Smooth muscle cell (in vitro differentiated cells): Measurements from ENCODE around the gene PCSK6. TPM values are rescaled to one million over a fixed set of nuclear protein-coding genes. Genes with fewer than 3 reads are reported as not detected.

Experiments
- DNase-seq: peaks from one replicate; lab custom pipeline; 2025; ENCODE audit not compliant: unreplicated experiment; lab: John Stamatoyannopoulos, UW
- H2AFZ ChIP-seq: fragments of 200-600 bp; sonication (generic); 2 replicates; pipeline ENCODE4 v1.6.0; 2016; ENCODE audit warnings: antibody characterized with exemption, low read depth, mild to moderate bottlenecking
- H3F3A ChIP-seq: fragments of 200-600 bp; sonication (generic); 2 replicates; pipeline ENCODE4 v1.6.0; 2017; ENCODE audit warnings: antibody characterized with exemption, low read depth
- H3K27ac ChIP-seq: fragments of 200-600 bp; sonication (generic); 2 replicates; pipeline ENCODE4 v1.5.1; 2016; ENCODE audit warnings: low read depth, mild to moderate bottlenecking
- H3K27me3 ChIP-seq: fragments of 200-600 bp; sonication (generic); 2 replicates; pipeline ENCODE4 v1.6.1; 2016; ENCODE audit warnings: low read depth, mild to moderate bottlenecking
- H3K36me3 ChIP-seq: fragments of 200-600 bp; sonication (generic); 2 replicates; pipeline ENCODE4 v1.5.1; 2016; ENCODE audit warnings: low read depth
- H3K4me1 ChIP-seq: fragments of 200-600 bp; sonication (generic); 2 replicates; pipeline ENCODE4 v1.5.1; 2016; ENCODE audit warnings: low read depth
- H3K4me2 ChIP-seq: fragments of 200-600 bp; sonication (generic); 2 replicates; pipeline ENCODE4 v1.6.0; 2016; ENCODE audit warnings: mild to moderate bottlenecking
- H3K4me3 ChIP-seq: fragments of 200-600 bp; sonication (generic); 2 replicates; pipeline ENCODE4 v1.5.1; 2016; ENCODE audit warnings: mild to moderate bottlenecking
- H3K79me2 ChIP-seq: fragments of 200-600 bp; sonication (generic); 2 replicates; pipeline ENCODE4 v1.6.0; 2016; ENCODE audit warnings: low read depth, mild to moderate bottlenecking
- H3K9ac ChIP-seq: fragments of 200-600 bp; sonication (generic); 2 replicates; pipeline ENCODE4 v1.6.0; 2016; ENCODE audit warnings: low read depth
- H3K9me3 ChIP-seq: fragments of 200-600 bp; sonication (generic); replicated peaks from 2 replicates; pipeline ENCODE4 v1.5.1; 2016; ENCODE audit warnings: low read depth
- H4K20me1 ChIP-seq: fragments of 200-600 bp; sonication (generic); 2 replicates; pipeline ENCODE4 v1.6.0; 2016; ENCODE audit warnings: low read depth
- WGBS: methylation state at CpG from one replicate; pipeline ENCODE4 v1.1.7; 2016; ENCODE audit warnings: low lambda C conversion rate; 5-methylcytosine and 5-hydroxymethylcytosine counted together
- polyA plus RNA-seq: library from polyadenylated mRNA; unstranded; fragments of >200 nt; fragmentation: Nextera tagmentation; extraction: Ambion mirVana; gene quantifications from 2 replicates; pipeline ENCODE4 v1.2.1, GENCODE V29; 2016
- total RNA-seq: library from RNA; depleted of rRNA; stranded (reverse); fragments of >200 nt; gene quantifications from 2 replicates; pipeline ENCODE4 v1.2.3, GENCODE V29; 2014
- TF ChIP-seq, protein P1 (sequence below): fragments of 200-600 bp; sonication (generic); IDR thresholded peaks from 2 replicates; pipeline ENCODE4 v1.5.1; 2017; ENCODE audit warnings: borderline replicate concordance, mild to moderate bottlenecking, antibody characterized with exemption; ENCODE audit not compliant: insufficient read depth, poor library complexity, severe bottlenecking

The PCSK6 gene
- total and polyA plus RNA-seq, 2 experiments from 2014 or later: 17.5 TPM

GRCh38 chr15:101349047-101349951 lies 140.2 kb downstream of the PCSK6 start:
- TF ChIP-seq, protein P1, sequence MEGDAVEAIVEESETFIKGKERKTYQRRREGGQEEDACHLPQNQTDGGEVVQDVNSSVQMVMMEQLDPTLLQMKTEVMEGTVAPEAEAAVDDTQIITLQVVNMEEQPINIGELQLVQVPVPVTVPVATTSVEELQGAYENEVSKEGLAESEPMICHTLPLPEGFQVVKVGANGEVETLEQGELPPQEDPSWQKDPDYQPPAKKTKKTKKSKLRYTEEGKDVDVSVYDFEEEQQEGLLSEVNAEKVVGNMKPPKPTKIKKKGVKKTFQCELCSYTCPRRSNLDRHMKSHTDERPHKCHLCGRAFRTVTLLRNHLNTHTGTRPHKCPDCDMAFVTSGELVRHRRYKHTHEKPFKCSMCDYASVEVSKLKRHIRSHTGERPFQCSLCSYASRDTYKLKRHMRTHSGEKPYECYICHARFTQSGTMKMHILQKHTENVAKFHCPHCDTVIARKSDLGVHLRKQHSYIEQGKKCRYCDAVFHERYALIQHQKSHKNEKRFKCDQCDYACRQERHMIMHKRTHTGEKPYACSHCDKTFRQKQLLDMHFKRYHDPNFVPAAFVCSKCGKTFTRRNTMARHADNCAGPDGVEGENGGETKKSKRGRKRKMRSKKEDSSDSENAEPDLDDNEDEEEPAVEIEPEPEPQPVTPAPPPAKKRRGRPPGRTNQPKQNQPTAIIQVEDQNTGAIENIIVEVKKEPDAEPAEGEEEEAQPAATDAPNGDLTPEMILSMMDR: no peak
- no peaks in the 10 kb centered on the region for H3F3A ChIP-seq
- no peaks in the 10 kb centered on the region for H3K4me1 ChIP-seq
- no peak overlapping the region for H3K4me2 ChIP-seq
- H3K9ac ChIP-seq: no peak overlapping the region
- H3K9me3 ChIP-seq: no peaks in the 10 kb centered on the region
- H3K79me2 ChIP-seq: no peaks in the 10 kb centered on the region
- 83% methylated on average over 14 of the region's 14 CpGs for WGBS
- DNase-seq: no peak
- no peak overlapping the region for H3K27ac ChIP-seq
- H3K27me3 ChIP-seq: no peaks in the 10 kb centered on the region
- no peak overlapping the region for H2AFZ ChIP-seq
- no peaks in the 10 kb centered on the region for H3K36me3 ChIP-seq
- no peak overlapping the region for H3K4me3 ChIP-seq
- H4K20me1 ChIP-seq: no peaks in the 10 kb centered on the region

DNA sequence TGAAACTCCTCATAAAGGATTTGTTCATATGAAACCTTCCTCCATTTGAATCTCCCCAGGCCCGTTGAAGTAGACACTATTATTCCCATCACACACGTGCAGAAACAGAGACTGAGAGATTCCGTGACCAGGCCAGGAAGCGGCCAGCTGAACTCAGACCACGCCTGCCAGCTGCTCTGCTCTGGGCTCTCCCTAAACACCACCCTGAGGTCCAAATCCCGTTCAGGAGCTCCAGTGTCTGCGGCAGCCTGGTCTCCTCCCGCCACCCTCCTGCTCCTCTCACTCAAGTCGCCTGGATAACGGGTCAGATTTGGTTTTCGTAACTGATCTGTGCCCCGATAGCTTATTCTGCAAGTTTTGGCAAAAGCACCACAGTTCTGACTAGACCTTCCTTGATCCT lies 140.9 kb downstream of the PCSK6 start:
- Histone ChIP-seq H3K4me3 (no peak overlapping the region), H4K20me1 (no peaks in the 10 kb centered on the region), H2AFZ (no peak overlapping the region), H3K27ac (no peak overlapping the region), H3K27me3 (no peaks in the 10 kb centered on the region), H3K79me2 (no peaks in the 10 kb centered on the region), H3K4me1 (no peaks in the 10 kb centered on the region), H3K36me3 (no peaks in the 10 kb centered on the region), H3K4me2 (no peak overlapping the region), H3F3A (no peaks in the 10 kb centered on the region), H3K9me3 (no peaks in the 10 kb centered on the region), H3K9ac (no peak overlapping the region)
- WGBS: 92% methylated on average over 12 of the region's 12 CpGs
- TF ChIP-seq, protein P1: no peak
- DNase-seq: no peak

- Histone ChIP-seq H3K9ac (no peak overlapping the region), H3K36me3 (no peaks in the 10 kb centered on the region), H3K4me3 (no peak overlapping the region), H3K4me1 (no peaks in the 10 kb centered on the region), H2AFZ (no peak overlapping the region), H3K27me3 (no peaks in the 10 kb centered on the region), H3F3A (no peaks in the 10 kb centered on the region), H3K9me3 (no peaks in the 10 kb centered on the region), H3K27ac (no peak overlapping the region), H3K4me2 (no peak overlapping the region), H4K20me1 (no peaks in the 10 kb centered on the region), H3K79me2 (no peaks in the 10 kb centered on the region)
- TF ChIP-seq, protein P1: no peak
- WGBS: 80% methylated on average over 17 of the region's 17 CpGs
- no peak for DNase-seq
Observed at GRCh38 chr15:101348015-101348414, 141.5 kb downstream of the PCSK6 start.
